CD14-positive monocyte (primary cell): ENCODE data around the gene RNU11. TPM values are rescaled to one million over a fixed set of nuclear protein-coding genes. Genes with fewer than 3 reads are reported as not detected.
A peak's percentile ranks its signal among the peaks of the same experiment; 100 is the strongest.

Source experiments
- DNase-seq, 3 donors: peaks; one replicate each; pipeline ENCODE4 v3.0.0-alpha.2; 2011 to 2022
- H2AFZ ChIP-seq: 2 replicates; pipeline ENCODE4 v1.6.0; 2012; ENCODE audit warnings: mild to moderate bottlenecking, low read depth, low read length, inconsistent platforms; ENCODE audit not compliant: insufficient read depth, poor library complexity, severe bottlenecking
- H3K27ac ChIP-seq, 2 donors: 1 replicate in 1 of 2; 2 replicates in 1 of 2; pipeline ENCODE4 v1.5.1; 2012 to 2013; ENCODE audit warnings: low read length in 2 of 2, control low read depth in 1 of 2, inconsistent platforms in 1 of 2, low read depth in 1 of 2, mild to moderate bottlenecking in 1 of 2
- H3K27me3 ChIP-seq, 2 donors: one replicate each; pipeline versions ENCODE4 v1.6.0 to v1.6.1; 2011 to 2013; ENCODE audit warnings: low read length in 2 of 2; ENCODE audit not compliant: control insufficient read depth in 2 of 2, insufficient read depth in 2 of 2
- H3K36me3 ChIP-seq, 2 donors: replicated peaks in 1 of 2; 1 replicate in 1 of 2; 2 replicates in 1 of 2; pipeline versions ENCODE4 v1.5.1 to v1.6.1; 2012 to 2013; ENCODE audit warnings: low read length in 2 of 2, control low read depth in 1 of 2, inconsistent platforms in 1 of 2, mild to moderate bottlenecking in 1 of 2; ENCODE audit not compliant: insufficient read depth in 2 of 2, control insufficient read depth in 1 of 2
- H3K4me1 ChIP-seq, 2 donors: 1 replicate in 1 of 2; 2 replicates in 1 of 2; pipeline versions ENCODE4 v1.5.1 to v1.6.1; 2012 to 2013; ENCODE audit warnings: low read length in 2 of 2, control low read depth in 1 of 2, inconsistent platforms in 1 of 2, mild to moderate bottlenecking in 1 of 2, moderate library complexity in 1 of 2; ENCODE audit not compliant: insufficient read depth in 2 of 2, control insufficient read depth in 1 of 2
- H3K4me2 ChIP-seq: replicated peaks from 2 replicates; pipeline ENCODE3; 2012; ENCODE audit warnings: low read length, moderate library complexity, mild to moderate bottlenecking; ENCODE audit not compliant: poor library complexity, severe bottlenecking; ENCODE audit errors: extremely low read depth
- H3K4me3 ChIP-seq, 3 experiments: fragments of 200-600 bp in 1 of 3; sonication (generic) in 1 of 3; replicated peaks in 1 of 3; 1 replicate in 2 of 3; 2 replicates in 1 of 3; pipeline ENCODE4 v1.5.1; 2011 to 2013; ENCODE audit warnings: low read length in 3 of 3, mild to moderate bottlenecking in 3 of 3, control low read depth in 2 of 3, low read depth in 2 of 3, inconsistent platforms in 1 of 3, moderate library complexity in 1 of 3
- H3K79me2 ChIP-seq: 2 replicates; pipeline ENCODE4 v1.6.0; 2012; ENCODE audit warnings: mild to moderate bottlenecking, control low read depth, inconsistent platforms, low read length, moderate library complexity; ENCODE audit not compliant: insufficient read depth
- H3K9ac ChIP-seq: 2 replicates; pipeline ENCODE4 v1.6.0; 2017; ENCODE audit warnings: low read length, mild to moderate bottlenecking; ENCODE audit not compliant: insufficient read depth, poor library complexity, severe bottlenecking
- H3K9me3 ChIP-seq, 2 donors: replicated peaks in 1 of 2; 1 replicate in 1 of 2; 2 replicates in 1 of 2; pipeline versions ENCODE4 v1.5.1 to v1.6.1; 2012 to 2013; ENCODE audit warnings: low read length in 2 of 2, control low read depth in 1 of 2; ENCODE audit not compliant: control insufficient read depth in 1 of 2, insufficient read depth in 1 of 2
- H4K20me1 ChIP-seq: 2 replicates; pipeline ENCODE4 v1.6.0; 2012; ENCODE audit warnings: mild to moderate bottlenecking, low read length, control low read depth, moderate library complexity; ENCODE audit not compliant: insufficient read depth
- H3K27ac Mint-ChIP-seq, 7 donors: one replicate each; pipeline ENCODE4 v1.8.0; 2020; ENCODE audit warnings: mild to moderate bottlenecking in 7 of 7, mixed read lengths in 7 of 7, moderate library complexity in 6 of 7, inconsistent platforms in 2 of 7
- H3K27me3 Mint-ChIP-seq, 3 donors: one replicate each; pipeline ENCODE4 v1.8.0; 2021 to 2022; ENCODE audit warnings: low read depth in 3 of 3, mild to moderate bottlenecking in 3 of 3, mixed read lengths in 3 of 3, moderate library complexity in 3 of 3, inconsistent platforms in 1 of 3
- H3K36me3 Mint-ChIP-seq, 2 donors: one replicate each; pipeline ENCODE4 v1.8.0; 2020; ENCODE audit warnings: mixed read lengths in 2 of 2, inconsistent platforms in 1 of 2, mild to moderate bottlenecking in 1 of 2
- H3K4me1 Mint-ChIP-seq: one replicate; pipeline ENCODE4 v1.8.0; 2020; ENCODE audit warnings: mild to moderate bottlenecking, mixed read lengths
- H3K4me3 Mint-ChIP-seq, 2 donors: one replicate each; pipeline ENCODE4 v1.8.0; 2020; ENCODE audit warnings: mild to moderate bottlenecking in 2 of 2, mixed read lengths in 2 of 2, moderate library complexity in 1 of 2
- H3K9me3 Mint-ChIP-seq, 7 donors: one replicate each; pipeline ENCODE4 v1.8.0; 2020 to 2022; ENCODE audit warnings: mixed read lengths in 7 of 7, mild to moderate bottlenecking in 6 of 7, moderate library complexity in 6 of 7, inconsistent platforms in 2 of 7
- WGBS: methylation state at CpG from one replicate; pipeline ENCODE4 v1.1.5; 2013; ENCODE audit warnings: missing lambda C conversion rate; ENCODE audit not compliant: insufficient coverage; 5-methylcytosine and 5-hydroxymethylcytosine counted together
- intact Hi-C, 2 donors: fragments of 100-400 bp; cut with micrococcal nuclease; formaldehyde crosslinking; loops; one replicate each; pipeline versions ENCODE4 v1.15.0 to v1.15.1; 2023
- polyA plus RNA-seq, 3 donors: library from polyadenylated mRNA; depleted of rRNA in 1 of 3; unstranded in 2 of 3; stranded (reverse) in 1 of 3; fragments of 300-500 nt in 2 of 3; fragments of >200 nt in 1 of 3; fragmentation: Illumina TruSeq in 2 of 3; gene quantifications; 1 replicate in 2 of 3; 2 replicates in 1 of 3; pipeline ENCODE4 v1.2.3, GENCODE V29; 2012 to 2021
- TF ChIP-seq, protein P1 (sequence below): fragments of 200-600 bp; IDR thresholded peaks from one replicate; pipeline ENCODE4 v1.8.0; 2022; ENCODE audit warnings: antibody characterized with exemption, mild to moderate bottlenecking

The RNU11 gene
- polyA plus RNA-seq, 3 donors: not detected

DNA sequence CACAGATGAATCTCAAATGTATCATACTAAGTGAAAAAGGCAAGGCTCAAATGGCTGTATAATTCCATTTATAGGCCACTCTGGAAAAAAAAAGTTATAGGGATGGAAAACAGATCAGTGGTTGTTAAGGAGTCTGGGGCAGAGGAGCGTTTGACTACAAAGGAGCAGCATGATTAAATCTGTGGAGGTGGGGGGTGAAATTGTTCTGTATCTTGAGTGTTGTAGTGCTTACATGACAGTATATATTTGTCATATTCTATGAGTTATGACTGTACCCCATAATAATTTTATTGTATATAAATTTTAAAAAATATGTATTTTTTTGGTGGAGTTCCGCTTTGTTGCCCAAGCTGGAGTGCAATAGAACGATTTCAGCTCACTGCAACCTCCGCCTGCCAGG lies 15.8 kb upstream of the RNU11 start:
- Histone ChIP-seq H3K9ac (no peak overlapping the region), H3K27ac (no peak overlapping the region), H3K9me3 (no peaks in the 10 kb centered on the region), H3K79me2 (peaks cover 21% of the 10 kb centered on the region), H2AFZ (no peak overlapping the region), H4K20me1 (peaks cover 9% of the 10 kb centered on the region), H3K27me3 (no peaks in the 10 kb centered on the region), H3K36me3 (no peaks in the 10 kb centered on the region), H3K4me1 (no peaks in the 10 kb centered on the region), H3K4me3 (no peak overlapping the region), H3K4me2 (no peak overlapping the region)
- Mint-ChIP-seq H3K27me3 (no peaks in the 10 kb centered on the region), H3K4me3 (no peak overlapping the region), H3K4me1 (peaks cover 4% of the 10 kb centered on the region), H3K9me3 (peaks cover 0 to 2% (median 0%) of the 10 kb centered on the region in 7 donors), H3K36me3 (peaks cover 3 to 7% of the 10 kb centered on the region in 2 donors), H3K27ac (peak overlapping the region in 1 of 7 donors; percentile 46)
- TF ChIP-seq, protein P1, sequence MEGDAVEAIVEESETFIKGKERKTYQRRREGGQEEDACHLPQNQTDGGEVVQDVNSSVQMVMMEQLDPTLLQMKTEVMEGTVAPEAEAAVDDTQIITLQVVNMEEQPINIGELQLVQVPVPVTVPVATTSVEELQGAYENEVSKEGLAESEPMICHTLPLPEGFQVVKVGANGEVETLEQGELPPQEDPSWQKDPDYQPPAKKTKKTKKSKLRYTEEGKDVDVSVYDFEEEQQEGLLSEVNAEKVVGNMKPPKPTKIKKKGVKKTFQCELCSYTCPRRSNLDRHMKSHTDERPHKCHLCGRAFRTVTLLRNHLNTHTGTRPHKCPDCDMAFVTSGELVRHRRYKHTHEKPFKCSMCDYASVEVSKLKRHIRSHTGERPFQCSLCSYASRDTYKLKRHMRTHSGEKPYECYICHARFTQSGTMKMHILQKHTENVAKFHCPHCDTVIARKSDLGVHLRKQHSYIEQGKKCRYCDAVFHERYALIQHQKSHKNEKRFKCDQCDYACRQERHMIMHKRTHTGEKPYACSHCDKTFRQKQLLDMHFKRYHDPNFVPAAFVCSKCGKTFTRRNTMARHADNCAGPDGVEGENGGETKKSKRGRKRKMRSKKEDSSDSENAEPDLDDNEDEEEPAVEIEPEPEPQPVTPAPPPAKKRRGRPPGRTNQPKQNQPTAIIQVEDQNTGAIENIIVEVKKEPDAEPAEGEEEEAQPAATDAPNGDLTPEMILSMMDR: no peak
- DNase-seq: no peak
- 100% methylated on average over 3 of the region's 4 CpGs for WGBS
- intact Hi-C loops: no loop called here

DNA sequence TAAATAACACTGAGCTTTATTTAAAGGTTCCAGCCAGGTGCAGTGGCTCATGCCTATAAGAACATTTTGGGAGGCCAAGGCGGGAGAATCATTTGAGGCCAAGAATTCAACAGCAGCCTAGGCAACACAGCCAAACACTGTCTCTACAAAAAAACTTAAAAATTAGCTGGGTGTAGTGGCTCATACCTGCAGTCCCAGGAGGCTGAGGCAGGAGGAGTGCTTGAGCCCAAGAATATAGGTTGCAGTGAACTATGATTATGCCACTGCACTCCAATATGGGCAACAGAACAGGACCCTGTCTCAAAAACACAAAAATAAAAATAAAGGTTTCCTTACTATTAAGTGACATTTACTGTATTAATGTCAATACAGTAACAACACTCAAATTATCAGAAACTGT lies 7.6 kb upstream of the RNU11 start:
- WGBS: no CpG with 5 or more reads among the region's 1 CpG
- H3K9me3 Mint-ChIP-seq: peaks cover 0 to 2% (median 0%) of the 10 kb centered on the region in 7 donors

More for the DNA sequence above, 7.6 kb upstream of the RNU11 start:
- peaks cover 33% of the 10 kb centered on the region for H3K4me1 Mint-ChIP-seq
- H3K27ac Mint-ChIP-seq: no peak overlapping the region
- H3K79me2 ChIP-seq: peaks cover 48% of the 10 kb centered on the region
- H3K9ac ChIP-seq: no peak overlapping the region
- H3K4me1 ChIP-seq: peaks cover 30 to 33% of the 10 kb centered on the region in 2 donors
- H3K4me2 ChIP-seq: no peak overlapping the region
- peaks cover 8% of the 10 kb centered on the region for H4K20me1 ChIP-seq
- peaks cover 0 to 2% (median 0%) of the 10 kb centered on the region in 3 donors for H3K27me3 Mint-ChIP-seq
- no peaks in the 10 kb centered on the region for H3K36me3 ChIP-seq
- no peak for DNase-seq
- H3K4me3 ChIP-seq: no peak overlapping the region
- TF ChIP-seq, protein P1: peak; percentile 20
- H3K27ac ChIP-seq: no peak overlapping the region
- peaks cover 2 to 10% of the 10 kb centered on the region in 2 donors for H3K36me3 Mint-ChIP-seq
- H3K9me3 ChIP-seq: no peaks in the 10 kb centered on the region
- intact Hi-C loops: loop anchor here (5.0 to 10.0 kb wide), 5 partner anchors 58 to 544 kb away; partner anchors contain the start of genes SRSF4 (in 1 of the 2) and YTHDF2 (in 1 of the 2)
- H3K4me3 Mint-ChIP-seq: no peak overlapping the region
- no peak overlapping the region for H2AFZ ChIP-seq
- no peaks in the 10 kb centered on the region for H3K27me3 ChIP-seq
